Nephron (organoid): Measurements from ENCODE around the gene SYS1.

Experiments used
- H3K27ac Mint-ChIP-seq, 3 experiments: 2 replicates each; pipeline ENCODE4 v1.8.0; 2020; ENCODE audit warnings: mixed read lengths in 3 of 3, mild to moderate bottlenecking in 2 of 3, moderate library complexity in 1 of 3
- H3K27me3 Mint-ChIP-seq: 2 replicates; pipeline ENCODE4 v1.8.0; 2021; ENCODE audit warnings: low read depth, mild to moderate bottlenecking, moderate library complexity, mixed read lengths
- H3K36me3 Mint-ChIP-seq: 2 replicates; pipeline ENCODE4 v1.8.0; 2020; ENCODE audit warnings: low read depth, mixed read lengths
- H3K4me1 Mint-ChIP-seq: 2 replicates; pipeline ENCODE4 v1.8.0; 2020; ENCODE audit warnings: mixed read lengths
- H3K4me3 Mint-ChIP-seq, 3 experiments: 2 replicates each; pipeline ENCODE4 v1.8.0; 2020; ENCODE audit warnings: mild to moderate bottlenecking in 3 of 3, mixed read lengths in 3 of 3, moderate library complexity in 2 of 3
- H3K9me3 Mint-ChIP-seq: 2 replicates; pipeline ENCODE4 v1.8.0; 2020; ENCODE audit warnings: mixed read lengths
- TF ChIP-seq, protein P1 (sequence below), 3 experiments: fragments of 200-600 bp; sonication (generic); IDR thresholded peaks; one replicate each; pipeline ENCODE4 v1.5.0; 2021; ENCODE audit warnings: antibody characterized with exemption in 3 of 3; ENCODE audit not compliant: unreplicated experiment in 3 of 3

Gene SYS1

DNA sequence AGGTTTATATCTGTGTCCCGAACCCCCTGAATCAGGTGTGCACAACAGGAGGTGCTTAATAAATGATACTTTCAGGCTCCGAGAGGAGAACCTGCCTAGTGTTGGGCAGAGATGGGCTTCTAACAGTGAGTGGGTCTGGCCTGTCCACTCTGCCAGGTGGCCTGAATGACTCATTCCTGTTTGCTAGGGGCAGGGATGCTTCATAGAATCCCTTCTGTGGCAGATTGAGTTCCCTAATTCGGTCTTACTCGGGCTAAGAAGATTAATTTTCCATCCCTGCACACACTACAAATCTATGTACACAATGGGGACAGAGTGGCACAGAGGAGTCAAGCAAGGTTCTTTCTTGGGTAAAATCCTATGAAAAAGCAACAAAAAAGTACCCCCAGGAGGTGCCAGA lies 34.5 kb upstream of the SYS1 start:
- Mint-ChIP-seq H3K4me3 (no peak overlapping the region), H3K27ac (no peak overlapping the region), H3K4me1 (no peaks in the 10 kb centered on the region), H3K36me3 (peaks cover 26% of the 10 kb centered on the region), H3K9me3 (no peaks in the 10 kb centered on the region), H3K27me3 (no peaks in the 10 kb centered on the region)
- TF ChIP-seq, protein P1, sequence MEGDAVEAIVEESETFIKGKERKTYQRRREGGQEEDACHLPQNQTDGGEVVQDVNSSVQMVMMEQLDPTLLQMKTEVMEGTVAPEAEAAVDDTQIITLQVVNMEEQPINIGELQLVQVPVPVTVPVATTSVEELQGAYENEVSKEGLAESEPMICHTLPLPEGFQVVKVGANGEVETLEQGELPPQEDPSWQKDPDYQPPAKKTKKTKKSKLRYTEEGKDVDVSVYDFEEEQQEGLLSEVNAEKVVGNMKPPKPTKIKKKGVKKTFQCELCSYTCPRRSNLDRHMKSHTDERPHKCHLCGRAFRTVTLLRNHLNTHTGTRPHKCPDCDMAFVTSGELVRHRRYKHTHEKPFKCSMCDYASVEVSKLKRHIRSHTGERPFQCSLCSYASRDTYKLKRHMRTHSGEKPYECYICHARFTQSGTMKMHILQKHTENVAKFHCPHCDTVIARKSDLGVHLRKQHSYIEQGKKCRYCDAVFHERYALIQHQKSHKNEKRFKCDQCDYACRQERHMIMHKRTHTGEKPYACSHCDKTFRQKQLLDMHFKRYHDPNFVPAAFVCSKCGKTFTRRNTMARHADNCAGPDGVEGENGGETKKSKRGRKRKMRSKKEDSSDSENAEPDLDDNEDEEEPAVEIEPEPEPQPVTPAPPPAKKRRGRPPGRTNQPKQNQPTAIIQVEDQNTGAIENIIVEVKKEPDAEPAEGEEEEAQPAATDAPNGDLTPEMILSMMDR (IDR thresholded peaks at IDR 0.05; ENCODE audit: unreplicated experiment in 3 of 3), result no peak

DNA sequence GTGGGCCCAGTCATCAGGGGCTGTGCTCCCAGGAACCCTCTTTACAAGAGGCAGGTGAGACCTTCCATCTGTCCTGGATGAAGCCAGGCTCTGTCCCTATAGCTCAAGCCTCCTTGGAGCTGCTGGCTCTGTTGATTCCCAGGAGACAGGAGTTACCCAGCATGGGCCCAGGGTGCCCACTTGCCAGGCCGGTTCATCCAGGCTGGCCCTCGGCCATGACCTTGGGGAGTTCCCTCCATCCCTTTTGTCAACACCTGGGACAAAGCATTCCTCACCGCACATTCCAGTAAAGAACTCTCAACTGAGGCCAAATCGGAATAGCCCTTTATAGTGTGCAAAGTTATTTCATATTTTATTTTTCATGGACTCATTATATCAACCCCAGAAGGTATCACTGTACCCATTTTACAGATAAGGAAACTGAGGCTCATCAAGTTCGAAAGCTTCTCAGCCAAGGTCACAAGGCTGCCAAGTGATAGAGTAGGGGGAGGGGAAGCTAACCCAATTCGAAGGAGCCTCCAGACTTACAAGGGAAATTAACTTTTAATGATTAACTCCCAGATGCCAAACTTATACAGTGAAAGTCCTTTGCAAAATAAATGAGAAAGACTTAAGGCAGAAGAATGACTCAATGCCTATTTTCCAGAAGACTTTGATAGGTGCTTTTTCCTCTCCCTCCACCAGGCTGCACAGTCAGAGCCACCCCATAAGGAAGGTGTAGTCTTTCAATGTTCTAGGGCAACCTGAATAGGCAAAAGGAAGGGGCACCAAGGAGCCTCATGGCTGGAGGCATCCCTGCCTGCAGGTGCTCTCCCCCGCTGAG lies 33.2 kb upstream of the SYS1 start:
- Mint-ChIP-seq H3K4me3 (no peak overlapping the region), H3K9me3 (no peaks in the 10 kb centered on the region), H3K4me1 (no peaks in the 10 kb centered on the region), H3K27ac (no peak overlapping the region), H3K36me3 (peaks cover 26% of the 10 kb centered on the region), H3K27me3 (no peaks in the 10 kb centered on the region)
- TF ChIP-seq, protein P1 (IDR thresholded peaks at IDR 0.05; ENCODE audit: unreplicated experiment in 3 of 3), result no peak

DNA sequence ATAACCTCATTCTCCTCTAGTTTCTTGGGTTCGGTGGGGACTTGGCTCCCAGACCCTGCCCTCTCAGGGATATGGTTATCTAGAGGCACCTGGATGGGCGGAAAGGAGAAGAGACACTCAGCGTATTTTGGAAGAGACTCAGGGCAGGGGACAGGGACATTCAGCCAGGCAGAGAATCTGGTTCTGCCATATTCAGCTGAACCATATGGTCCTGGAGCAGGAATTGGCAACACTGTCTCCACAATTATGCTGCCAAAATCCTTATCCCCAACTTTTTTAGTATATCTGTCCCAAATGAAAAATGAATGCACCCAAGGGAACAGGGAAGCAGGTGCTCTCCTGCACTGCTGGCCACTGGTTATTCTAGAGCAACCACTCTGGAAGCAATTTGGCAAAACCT lies 32.5 kb upstream of the SYS1 start:
- Mint-ChIP-seq H3K4me1 (no peaks in the 10 kb centered on the region), H3K27me3 (no peaks in the 10 kb centered on the region), H3K9me3 (no peaks in the 10 kb centered on the region), H3K36me3 (peaks cover 28% of the 10 kb centered on the region), H3K4me3 (no peak overlapping the region), H3K27ac (no peak overlapping the region)
- TF ChIP-seq, protein P1 (IDR thresholded peaks at IDR 0.05; ENCODE audit: unreplicated experiment in 3 of 3), result no peak

DNA sequence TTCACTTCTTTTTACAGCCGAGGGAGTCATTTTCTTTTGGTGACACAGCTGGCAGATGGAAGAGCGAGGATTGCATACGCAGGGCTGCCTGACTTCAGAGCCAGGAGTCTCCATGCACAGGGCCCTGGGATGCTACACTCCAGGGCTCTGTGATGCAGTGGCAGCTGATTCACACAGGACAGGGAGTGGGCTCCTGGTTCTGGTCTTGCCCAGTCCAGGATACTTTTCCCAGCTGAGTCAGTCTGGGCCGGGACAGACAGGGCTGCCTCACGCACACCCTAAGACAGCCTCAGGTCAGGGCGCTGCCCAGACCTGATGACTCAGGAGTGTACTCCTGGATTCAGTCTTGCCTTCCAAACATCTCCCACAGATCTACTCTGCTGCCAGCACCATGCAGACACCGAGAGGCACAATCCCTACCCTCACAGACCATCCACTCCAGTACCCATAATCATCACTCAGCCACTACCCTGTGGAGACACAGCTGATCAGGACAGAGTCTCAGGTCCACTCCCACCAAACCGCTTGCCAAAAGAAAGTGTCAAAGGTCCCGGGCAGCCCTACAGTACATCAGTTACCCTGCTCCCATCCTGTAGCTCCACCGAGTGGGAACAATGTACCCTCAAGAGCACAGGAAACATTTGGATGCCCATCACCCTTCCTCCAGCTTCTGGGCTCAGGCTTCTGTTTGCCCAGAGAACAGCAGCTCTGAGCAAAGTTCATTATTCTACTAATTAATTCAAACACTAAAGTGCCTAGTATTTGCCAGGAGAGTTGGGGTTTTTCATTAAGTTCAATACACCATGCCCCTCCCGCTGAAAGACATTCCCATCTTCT lies 26.2 kb upstream of the SYS1 start:
- Mint-ChIP-seq H3K27me3 (no peaks in the 10 kb centered on the region), H3K36me3 (peaks cover 8% of the 10 kb centered on the region), H3K4me1 (peaks cover 46% of the 10 kb centered on the region), H3K9me3 (no peaks in the 10 kb centered on the region), H3K27ac (peak overlapping the region; percentile 71 to 99 (median 83)), H3K4me3 (peak overlapping the region in 1 of 3 experiments; percentile 5)
- TF ChIP-seq, protein P1 (IDR thresholded peaks at IDR 0.05; ENCODE audit: unreplicated experiment in 3 of 3), result no peak

DNA sequence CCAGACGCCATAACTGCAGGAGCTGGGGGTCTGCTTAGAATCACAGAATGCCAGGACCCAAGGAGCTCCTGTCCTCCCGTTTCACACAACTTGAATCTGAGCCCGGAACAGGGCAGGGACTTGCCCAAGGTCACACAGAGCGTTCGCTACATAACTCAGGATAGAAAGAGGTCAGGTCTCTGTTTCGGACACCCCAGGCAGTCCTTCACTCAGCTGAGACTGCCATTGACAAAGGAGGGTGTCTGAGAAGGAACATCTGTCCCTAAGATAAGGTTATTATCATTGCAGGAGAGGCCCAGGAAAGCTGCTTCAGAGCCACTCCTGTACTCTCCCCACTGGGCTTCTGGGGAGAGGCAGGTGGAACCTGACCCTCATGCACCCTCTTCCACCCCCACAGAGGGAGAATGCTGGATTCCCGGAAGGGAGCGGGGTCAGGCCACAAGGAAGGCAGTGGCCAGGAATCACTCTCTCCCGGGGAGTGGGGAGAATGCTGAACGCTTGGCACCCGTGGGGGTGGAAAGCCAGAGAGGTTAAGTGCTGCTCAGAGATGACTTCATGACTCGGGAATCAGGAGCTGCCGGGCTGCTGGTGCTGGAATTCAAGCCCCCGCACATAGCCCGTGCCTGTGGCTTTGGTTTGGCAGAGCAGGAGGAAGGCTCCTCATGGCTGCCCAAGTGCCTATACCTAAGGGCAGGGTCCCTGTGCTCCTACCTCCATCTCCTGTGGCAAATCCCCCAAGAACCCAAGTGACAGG lies 25.4 kb upstream of the SYS1 start:
- H3K27ac Mint-ChIP-seq, result peak overlapping the region; percentile 71 to 99 (median 83)
- no peaks in the 10 kb centered on the region for H3K27me3 Mint-ChIP-seq
- H3K36me3 Mint-ChIP-seq, result peaks cover 8% of the 10 kb centered on the region
- peak overlapping the region; percentile 5 to 47 (median 23) for H3K4me3 Mint-ChIP-seq
- H3K9me3 Mint-ChIP-seq, result no peaks in the 10 kb centered on the region
- TF ChIP-seq, protein P1 (IDR thresholded peaks at IDR 0.05; ENCODE audit: unreplicated experiment in 3 of 3), result no peak
- peaks cover 54% of the 10 kb centered on the region for H3K4me1 Mint-ChIP-seq
